Rectal smooth muscle tissue (tissue), 1 donor: Measurements from ENCODE around the gene C1orf53.

ENCODE experiments used
- H3K27ac ChIP-seq: one replicate; pipeline ENCODE4 v1.7.0; 2013; ENCODE audit warnings: low read depth, low read length, inconsistent platforms
- H3K27me3 ChIP-seq: one replicate; pipeline ENCODE4 v1.7.0; 2013; ENCODE audit warnings: low read length; ENCODE audit not compliant: control insufficient read depth, insufficient read depth
- H3K36me3 ChIP-seq: one replicate; pipeline ENCODE4 v1.7.0; 2013; ENCODE audit warnings: low read length; ENCODE audit not compliant: control insufficient read depth, insufficient read depth
- H3K4me1 ChIP-seq: one replicate; pipeline ENCODE4 v1.7.0; 2013; ENCODE audit warnings: low read length; ENCODE audit not compliant: control insufficient read depth, insufficient read depth
- H3K4me3 ChIP-seq: one replicate; pipeline ENCODE4 v1.7.0; 2013; ENCODE audit warnings: low read length
- H3K9ac ChIP-seq: one replicate; pipeline ENCODE4 v1.7.0; 2013; ENCODE audit warnings: low read length

The C1orf53 gene

GRCh38 chr1:197910120-197910991, 7.9 kb downstream of the C1orf53 start:
- H3K9ac ChIP-seq, result no peak overlapping the region
- H3K4me1 ChIP-seq, result peaks cover 2% of the 10 kb centered on the region
- peaks cover 67% of the 10 kb centered on the region for H3K27me3 ChIP-seq
- H3K4me3 ChIP-seq, result no peak overlapping the region
- no peak overlapping the region for H3K27ac ChIP-seq
- H3K36me3 ChIP-seq, result no peaks in the 10 kb centered on the region

- Histone ChIP-seq H3K27ac (no peak overlapping the region), H3K27me3 (peaks cover 76% of the 10 kb centered on the region), H3K36me3 (no peaks in the 10 kb centered on the region), H3K9ac (no peak overlapping the region), H3K4me1 (peaks cover 2% of the 10 kb centered on the region), H3K4me3 (peak overlapping the region; percentile 7)
Observed at GRCh38 chr1:197911111-197911856, 8.9 kb downstream of the C1orf53 start.

- peaks cover 2% of the 10 kb centered on the region for H3K4me1 ChIP-seq
- H3K36me3 ChIP-seq, result no peaks in the 10 kb centered on the region
- H3K9ac ChIP-seq, result no peak overlapping the region
- H3K27me3 ChIP-seq, result peaks cover 84% of the 10 kb centered on the region
- H3K4me3 ChIP-seq, result peak overlapping the region; percentile 7
- no peak overlapping the region for H3K27ac ChIP-seq
Observed at GRCh38 chr1:197911857-197912696, 9.6 kb downstream of the C1orf53 start.

GRCh38 chr1:197912739-197913494, 10.5 kb downstream of the C1orf53 start:
- no peaks in the 10 kb centered on the region for H3K36me3 ChIP-seq
- no peak overlapping the region for H3K9ac ChIP-seq
- no peak overlapping the region for H3K27ac ChIP-seq
- H3K4me1 ChIP-seq, result peaks cover 2% of the 10 kb centered on the region
- H3K27me3 ChIP-seq, result peaks cover 92% of the 10 kb centered on the region
- no peak overlapping the region for H3K4me3 ChIP-seq

- peaks cover 2% of the 10 kb centered on the region for H3K4me1 ChIP-seq
- H3K27me3 ChIP-seq, result peaks cover 94% of the 10 kb centered on the region
- no peak overlapping the region for H3K9ac ChIP-seq
- H3K36me3 ChIP-seq, result no peaks in the 10 kb centered on the region
- no peak overlapping the region for H3K4me3 ChIP-seq
- no peak overlapping the region for H3K27ac ChIP-seq
Observed at GRCh38 chr1:197913495-197914276, 11.3 kb downstream of the C1orf53 start.

GRCh38 chr1:197914510-197914909, 12.1 kb downstream of the C1orf53 start:
- no peaks in the 10 kb centered on the region for H3K36me3 ChIP-seq
- no peak overlapping the region for H3K27ac ChIP-seq
- no peak overlapping the region for H3K9ac ChIP-seq
- H3K4me3 ChIP-seq, result no peak overlapping the region
- H3K4me1 ChIP-seq, result peaks cover 2% of the 10 kb centered on the region
- H3K27me3 ChIP-seq, result peaks cover 92% of the 10 kb centered on the region

GRCh38 chr1:197915260-197915861, 12.9 kb downstream of the C1orf53 start:
- Histone ChIP-seq H3K4me1 (peaks cover 2% of the 10 kb centered on the region), H3K27ac (no peak overlapping the region), H3K4me3 (peak overlapping the region; percentile 26), H3K9ac (no peak overlapping the region), H3K36me3 (no peaks in the 10 kb centered on the region), H3K27me3 (peaks cover 92% of the 10 kb centered on the region)

- Histone ChIP-seq H3K36me3 (no peaks in the 10 kb centered on the region), H3K4me1 (peaks cover 2% of the 10 kb centered on the region), H3K27me3 (peaks cover 91% of the 10 kb centered on the region), H3K4me3 (peak overlapping the region; percentile 26), H3K27ac (no peak overlapping the region), H3K9ac (no peak overlapping the region)
Observed at GRCh38 chr1:197915862-197916499, 13.6 kb downstream of the C1orf53 start.

- H3K27me3 ChIP-seq, result peaks cover 89% of the 10 kb centered on the region
- peak overlapping the region; percentile 26 for H3K4me3 ChIP-seq
- H3K36me3 ChIP-seq, result no peaks in the 10 kb centered on the region
- H3K4me1 ChIP-seq, result peaks cover 2% of the 10 kb centered on the region
- no peak overlapping the region for H3K27ac ChIP-seq
- H3K9ac ChIP-seq, result no peak overlapping the region
Observed at GRCh38 chr1:197916500-197916983, 14.1 kb downstream of the C1orf53 start.

GRCh38 chr1:197917805-197918651, 15.6 kb downstream of the C1orf53 start:
- Histone ChIP-seq H3K4me1 (peaks cover under 1% of the 10 kb centered on the region), H3K4me3 (peak overlapping the region; percentile 57), H3K27me3 (peaks cover 82% of the 10 kb centered on the region), H3K9ac (no peak overlapping the region), H3K27ac (no peak overlapping the region), H3K36me3 (no peaks in the 10 kb centered on the region)
